HUES48 (cell line): ENCODE data around the gene NXF1.
"Not testable (repeated sequence)": the region's sequence is repeated elsewhere in the genome, so short reads cannot be mapped to it uniquely, and the experiment has no call there.

Experiments used
- H3K27ac ChIP-seq: one replicate; pipeline ENCODE4 v1.7.0; 2013; ENCODE audit warnings: low read depth, low read length, inconsistent platforms
- H3K27me3 ChIP-seq: 2 replicates; pipeline ENCODE4 v1.6.1; 2013; ENCODE audit warnings: mild to moderate bottlenecking, low read length; ENCODE audit not compliant: control insufficient read depth, insufficient read depth
- H3K36me3 ChIP-seq: 2 replicates; pipeline ENCODE4 v1.6.1; 2013; ENCODE audit warnings: low read length; ENCODE audit not compliant: control insufficient read depth, insufficient read depth
- H3K4me1 ChIP-seq: 2 replicates; pipeline ENCODE4 v1.6.1; 2013; ENCODE audit warnings: mild to moderate bottlenecking, low read length; ENCODE audit not compliant: control insufficient read depth, insufficient read depth
- H3K4me3 ChIP-seq: 2 replicates; pipeline ENCODE4 v1.5.1; 2013; ENCODE audit warnings: mild to moderate bottlenecking, low read depth, low read length
- H3K9ac ChIP-seq: 2 replicates; pipeline ENCODE4 v1.6.1; 2013; ENCODE audit warnings: mild to moderate bottlenecking, low read depth, low read length, moderate library complexity
- H3K9me3 ChIP-seq: 2 replicates; pipeline ENCODE4 v1.6.1; 2013; ENCODE audit warnings: low read length; ENCODE audit not compliant: control insufficient read depth, insufficient read depth

NXF1 gene

GRCh38 chr11:62778441-62778840, 26.8 kb downstream of the NXF1 start:
- no peaks in the 10 kb centered on the region for H3K9me3 ChIP-seq
- H3K27ac ChIP-seq: no peak overlapping the region
- H3K9ac ChIP-seq: no peak overlapping the region
- no peaks in the 10 kb centered on the region for H3K27me3 ChIP-seq
- H3K4me1 ChIP-seq: no peaks in the 10 kb centered on the region
- H3K36me3 ChIP-seq: peaks cover 64% of the 10 kb centered on the region
- H3K4me3 ChIP-seq: no peak overlapping the region

GRCh38 chr11:62777389-62777788, 27.9 kb downstream of the NXF1 start:
- H3K9me3 ChIP-seq: no peaks in the 10 kb centered on the region
- H3K27ac ChIP-seq: no peak overlapping the region
- no peaks in the 10 kb centered on the region for H3K27me3 ChIP-seq
- no peak overlapping the region for H3K4me3 ChIP-seq
- H3K9ac ChIP-seq: no peak overlapping the region
- H3K4me1 ChIP-seq: no peaks in the 10 kb centered on the region
- H3K36me3 ChIP-seq: peaks cover 58% of the 10 kb centered on the region

GRCh38 chr11:62775646-62776045, 29.6 kb downstream of the NXF1 start:
- Histone ChIP-seq H3K9me3 (no peaks in the 10 kb centered on the region), H3K4me1 (peaks cover 6% of the 10 kb centered on the region; the same call in 1 of the 2 replicates), H3K36me3 (peaks cover 48% of the 10 kb centered on the region), H3K9ac (no peak overlapping the region), H3K27ac (no peak overlapping the region), H3K27me3 (no peaks in the 10 kb centered on the region), H3K4me3 (no peak overlapping the region)

GRCh38 chr11:62774407-62774806, 30.8 kb downstream of the NXF1 start:
- H3K27me3 ChIP-seq: no peaks in the 10 kb centered on the region
- H3K4me1 ChIP-seq: peaks cover 17% of the 10 kb centered on the region
- no peak overlapping the region for H3K4me3 ChIP-seq
- H3K9me3 ChIP-seq: no peaks in the 10 kb centered on the region
- no peak overlapping the region for H3K27ac ChIP-seq
- peaks cover 45% of the 10 kb centered on the region for H3K36me3 ChIP-seq
- no peak overlapping the region for H3K9ac ChIP-seq

- no peaks in the 10 kb centered on the region for H3K27me3 ChIP-seq
- no peaks in the 10 kb centered on the region for H3K9me3 ChIP-seq
- H3K9ac ChIP-seq: peak within 1 kb of the TSS; percentile 90
- peaks cover 18% of the 10 kb centered on the region for H3K4me1 ChIP-seq
- peak within 1 kb of the TSS; percentile 99 for H3K27ac ChIP-seq
- peak within 1 kb of the TSS; percentile 97 for H3K4me3 ChIP-seq
- H3K36me3 ChIP-seq: peaks cover 40% of the 10 kb centered on the region
These were observed 33.9 kb downstream of the NXF1 start, which contains the start of gene TAF6L for GRCh38 chr11:62771144-62772021. TSS of gene TAF6L (plus strand) at chr11:62771396. CDS start at chr11:62775784, 4,388 bp downstream.

- Histone ChIP-seq H3K36me3 (peaks cover 39% of the 10 kb centered on the region), H3K4me1 (peaks cover 18% of the 10 kb centered on the region), H3K27me3 (no peaks in the 10 kb centered on the region), H3K9ac (peak overlapping the region; percentile 90), H3K9me3 (no peaks in the 10 kb centered on the region), H3K27ac (peak overlapping the region; percentile 99), H3K4me3 (peak overlapping the region; percentile 97)
These were observed 34.5 kb downstream of the NXF1 start for GRCh38 chr11:62770778-62771143.

- Histone ChIP-seq H3K4me1 (peaks cover 19% of the 10 kb centered on the region), H3K36me3 (peaks cover 17% of the 10 kb centered on the region)
- not testable (repeated sequence) for H3K9me3 ChIP-seq, H3K9ac ChIP-seq, H3K27ac ChIP-seq, H3K4me3 ChIP-seq, H3K27me3 ChIP-seq
These were observed 44.4 kb downstream of the NXF1 start for GRCh38 chr11:62760867-62761227.

GRCh38 chr11:62757846-62758788, 47.1 kb downstream of the NXF1 start:
- Histone ChIP-seq H3K27ac (peak overlapping the region; percentile 90), H3K4me3 (peak overlapping the region; percentile 62), H3K27me3 (no peaks in the 10 kb centered on the region), H3K36me3 (peaks cover 10% of the 10 kb centered on the region), H3K9ac (peak overlapping the region; percentile 68), H3K9me3 (no peaks in the 10 kb centered on the region), H3K4me1 (peaks cover 24% of the 10 kb centered on the region)

- Histone ChIP-seq H3K4me1 (peaks cover 17% of the 10 kb centered on the region), H3K4me3 (no peak overlapping the region; the same call in 1 of the 2 replicates), H3K27me3 (no peaks in the 10 kb centered on the region), H3K9me3 (no peaks in the 10 kb centered on the region), H3K27ac (peak overlapping the region; percentile 2), H3K36me3 (peaks cover 27% of the 10 kb centered on the region), H3K9ac (no peak overlapping the region)
These were observed 50.1 kb downstream of the NXF1 start for GRCh38 chr11:62755086-62755615.

GRCh38 chr11:62753736-62754603, 51.3 kb downstream of the NXF1 start, which contains the start of gene ZBTB3:
TSS of gene ZBTB3 (minus strand) at chr11:62754160. CDS start at chr11:62753664, 496 bp downstream.
- peak within 1 kb of the TSS; percentile 93 for H3K27ac ChIP-seq
- peaks cover 13% of the 10 kb centered on the region for H3K4me1 ChIP-seq
- peak within 1 kb of the TSS; percentile 86 for H3K4me3 ChIP-seq
- no peaks in the 10 kb centered on the region for H3K27me3 ChIP-seq
- peak within 1 kb of the TSS; percentile 74 for H3K9ac ChIP-seq
- H3K36me3 ChIP-seq: peaks cover 36% of the 10 kb centered on the region
- no peaks in the 10 kb centered on the region for H3K9me3 ChIP-seq
